CD4-positive, CD25-positive, alpha-beta regulatory T cell (primary cell): Measurements from ENCODE around the gene ARMCX2. TPM values are rescaled to one million over a fixed set of nuclear protein-coding genes. Genes with fewer than 3 reads are reported as not detected.
"Not testable (repeated sequence)": the region's sequence is repeated elsewhere in the genome, so short reads cannot be mapped to it uniquely, and the experiment has no call there.

Experiments used
- ATAC-seq, 2 donors: fragments of 150-1000 bp; cut with Tn5 transposase; one replicate each; pipeline ENCODE4 v1.10.0; 2021; ENCODE audit warnings: low read depth in 2 of 2, moderate number of reproducible peaks in 2 of 2, moderate library complexity in 1 of 2
- DNase-seq, 3 donors: peaks; one replicate each; pipeline versions ENCODE4 v3.0.0 to v3.0.0-alpha.2; 2012 to 2022; ENCODE audit warnings: mixed read lengths in 1 of 3
- H3K27ac ChIP-seq: one replicate; pipeline ENCODE4 v1.7.0; 2013; ENCODE audit warnings: mild to moderate bottlenecking, low read length; ENCODE audit not compliant: insufficient read depth, poor library complexity, severe bottlenecking
- H3K27me3 ChIP-seq: one replicate; pipeline ENCODE4 v1.7.0; 2013; ENCODE audit warnings: low read length; ENCODE audit not compliant: control insufficient read depth, insufficient read depth
- H3K36me3 ChIP-seq: one replicate; pipeline ENCODE4 v1.7.0; 2013; ENCODE audit warnings: mild to moderate bottlenecking, low read length, moderate library complexity; ENCODE audit not compliant: control insufficient read depth, insufficient read depth
- H3K4me1 ChIP-seq: 2 replicates; pipeline ENCODE4 v1.7.0; 2013; ENCODE audit warnings: mild to moderate bottlenecking, low read length; ENCODE audit not compliant: insufficient read depth, control insufficient read depth, poor library complexity, severe bottlenecking
- H3K4me3 ChIP-seq: one replicate; pipeline ENCODE4 v1.7.0; 2013; ENCODE audit warnings: low read depth, mild to moderate bottlenecking, low read length, moderate library complexity
- H3K9me3 ChIP-seq, 2 experiments: 1 replicate in 1 of 2; 2 replicates in 1 of 2; pipeline ENCODE4 v1.7.0; 2013; ENCODE audit warnings: low read length in 2 of 2, mild to moderate bottlenecking in 1 of 2, moderate library complexity in 1 of 2; ENCODE audit not compliant: control insufficient read depth in 2 of 2
- H3K27ac Mint-ChIP-seq, 3 donors: one replicate each; pipeline ENCODE4 v1.8.0; 2020 to 2022; ENCODE audit warnings: mild to moderate bottlenecking in 3 of 3, mixed read lengths in 3 of 3, moderate library complexity in 2 of 3
- H3K27me3 Mint-ChIP-seq: one replicate; pipeline ENCODE4 v1.8.0; 2022; ENCODE audit warnings: mild to moderate bottlenecking, mixed read lengths
- H3K36me3 Mint-ChIP-seq: one replicate; pipeline ENCODE4 v1.8.0; 2020; ENCODE audit warnings: mixed read lengths
- H3K4me1 Mint-ChIP-seq, 4 donors: one replicate each; pipeline ENCODE4 v1.8.0; 2020 to 2022; ENCODE audit warnings: mixed read lengths in 4 of 4, mild to moderate bottlenecking in 1 of 4
- H3K4me3 Mint-ChIP-seq, 4 donors: one replicate each; pipeline ENCODE4 v1.8.0; 2020 to 2022; ENCODE audit warnings: mild to moderate bottlenecking in 4 of 4, mixed read lengths in 4 of 4, moderate library complexity in 3 of 4
- H3K9me3 Mint-ChIP-seq, 7 donors: one replicate each; pipeline ENCODE4 v1.8.0; 2020 to 2022; ENCODE audit warnings: mixed read lengths in 7 of 7, mild to moderate bottlenecking in 3 of 7, moderate library complexity in 2 of 7
- polyA plus RNA-seq, 4 donors: library from polyadenylated mRNA; unstranded; fragments of 300-500 nt; fragmentation: Illumina TruSeq; gene quantifications; one replicate each; pipeline ENCODE4 v1.2.3, GENCODE V29; 2021
- total RNA-seq: library from RNA; stranded (reverse); gene quantifications from one replicate; pipeline ENCODE4 v1.2.3, GENCODE V29; 2022

The ARMCX2 gene
- total and polyA plus RNA-seq, 5 donors from 2014 or later, result 0.10 to 1.9 (median 1.4) TPM

GRCh38 chrX:101677028-101677427 lies 17.4 kb upstream of the ARMCX2 start:
- H3K4me3 Mint-ChIP-seq, result no peak overlapping the region
- H3K27me3 ChIP-seq, result peaks cover 7% of the 10 kb centered on the region
- H3K9me3 Mint-ChIP-seq, result no peaks in the 10 kb centered on the region
- H3K27me3 Mint-ChIP-seq, result peaks cover 11% of the 10 kb centered on the region
- H3K4me3 ChIP-seq, result no peak overlapping the region
- H3K27ac ChIP-seq, result no peak overlapping the region
- no peaks in the 10 kb centered on the region for H3K36me3 Mint-ChIP-seq
- H3K36me3 ChIP-seq, result no peaks in the 10 kb centered on the region
- H3K9me3 ChIP-seq, result no peaks in the 10 kb centered on the region
- no peaks in the 10 kb centered on the region for H3K4me1 ChIP-seq
- no peaks in the 10 kb centered on the region for H3K4me1 Mint-ChIP-seq
- ATAC-seq (no peak), DNase-seq (no peak)
- no peak overlapping the region for H3K27ac Mint-ChIP-seq

DNA sequence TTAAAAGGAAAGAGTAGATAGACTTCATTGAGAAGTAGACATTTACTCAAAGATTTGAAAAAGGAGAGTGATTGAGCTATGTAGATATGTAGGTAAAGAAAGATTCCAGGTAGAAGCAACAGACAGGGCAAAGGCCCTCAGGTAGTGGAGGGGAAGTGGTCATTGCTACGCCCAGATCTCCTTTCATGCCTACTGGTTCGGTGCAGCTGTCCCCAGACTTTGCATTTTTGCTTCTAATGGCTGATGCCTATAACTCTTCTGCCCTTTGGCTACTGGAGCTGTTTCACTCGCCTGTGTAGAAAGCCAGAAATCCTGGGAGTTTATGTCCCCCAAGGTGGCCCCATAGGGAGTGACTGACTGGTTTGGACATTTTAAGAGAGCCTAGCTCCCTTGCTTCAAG lies 16.9 kb upstream of the ARMCX2 start:
- Mint-ChIP-seq H3K27me3 (peaks cover 11% of the 10 kb centered on the region), H3K4me3 (no peak overlapping the region), H3K27ac (no peak overlapping the region), H3K9me3 (no peaks in the 10 kb centered on the region), H3K36me3 (no peaks in the 10 kb centered on the region), H3K4me1 (no peaks in the 10 kb centered on the region)
- Histone ChIP-seq H3K36me3 (no peaks in the 10 kb centered on the region), H3K27ac (no peak overlapping the region), H3K4me1 (no peaks in the 10 kb centered on the region), H3K4me3 (no peak overlapping the region), H3K27me3 (peaks cover 7% of the 10 kb centered on the region), H3K9me3 (no peaks in the 10 kb centered on the region)
- ATAC-seq, result no peak
- no peak for DNase-seq

GRCh38 chrX:101668143-101668542 lies 8.5 kb upstream of the ARMCX2 start:
- Histone ChIP-seq H3K9me3 (no peaks in the 10 kb centered on the region), H3K27me3 (no peaks in the 10 kb centered on the region), H3K27ac (no peak overlapping the region), H3K36me3 (no peaks in the 10 kb centered on the region), H3K4me3 (no peak overlapping the region), H3K4me1 (no peaks in the 10 kb centered on the region)
- no peak overlapping the region for H3K4me3 Mint-ChIP-seq
- DNase-seq, result no peak
- no peaks in the 10 kb centered on the region for H3K4me1 Mint-ChIP-seq
- no peaks in the 10 kb centered on the region for H3K36me3 Mint-ChIP-seq
- H3K9me3 Mint-ChIP-seq, result peaks cover 0 to 2% (median 0%) of the 10 kb centered on the region in 7 donors
- H3K27ac Mint-ChIP-seq, result no peak overlapping the region
- ATAC-seq, result no peak
- H3K27me3 Mint-ChIP-seq, result peaks cover 18% of the 10 kb centered on the region

GRCh38 chrX:101658661-101659491 lies 774 bp downstream of the ARMCX2 start:
- Mint-ChIP-seq H3K9me3 (peaks cover 0 to 4% (median 0%) of the 10 kb centered on the region in 7 donors), H3K4me1 (peaks cover 0 to 15% (median 2%) of the 10 kb centered on the region in 4 donors), H3K4me3 (peak overlapping the region; percentile 68 to 94 (median 84)), H3K27me3 (peaks cover 22% of the 10 kb centered on the region), H3K27ac (peak overlapping the region in 1 of 3 donors; percentile 87), H3K36me3 (no peaks in the 10 kb centered on the region)
- peaks cover 5% of the 10 kb centered on the region for H3K4me1 ChIP-seq
- peak overlapping the region; percentile 61 for H3K4me3 ChIP-seq
- peaks cover 4% of the 10 kb centered on the region for H3K27me3 ChIP-seq
- DNase-seq (peak; percentile 24 to 51 (median 39)), ATAC-seq (peak; percentile 59 to 62)
- H3K27ac ChIP-seq, result no peak overlapping the region
- no peaks in the 10 kb centered on the region for H3K36me3 ChIP-seq
- no peaks in the 10 kb centered on the region for H3K9me3 ChIP-seq

DNA sequence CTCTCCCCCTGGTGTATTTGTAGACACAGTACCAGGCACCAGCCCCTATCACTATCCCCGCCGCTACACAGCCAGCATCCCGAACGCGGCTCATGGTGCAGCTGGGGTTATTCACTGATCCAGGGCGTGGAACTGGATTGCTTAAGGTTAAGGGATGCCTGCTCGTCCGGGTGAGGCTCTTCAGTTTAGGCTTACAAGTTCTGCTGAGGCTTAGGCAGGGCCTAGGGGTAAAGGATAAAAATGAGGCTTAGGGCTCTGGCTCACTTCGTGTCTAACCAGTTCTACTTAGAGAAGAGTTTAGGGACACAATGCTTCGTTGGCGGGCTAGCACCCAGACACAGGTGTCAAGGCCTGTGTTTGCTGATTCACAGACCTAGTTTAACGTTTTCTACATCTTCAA lies 2.2 kb downstream of the ARMCX2 start:
- ATAC-seq, result no peak
- Histone ChIP-seq H3K9me3 (no peaks in the 10 kb centered on the region), H3K27ac (no peak overlapping the region), H3K4me3 (no peak overlapping the region), H3K27me3 (peaks cover 4% of the 10 kb centered on the region), H3K4me1 (peaks cover 5% of the 10 kb centered on the region), H3K36me3 (no peaks in the 10 kb centered on the region)
- H3K36me3 Mint-ChIP-seq, result no peaks in the 10 kb centered on the region
- H3K4me1 Mint-ChIP-seq, result peaks cover 0 to 15% (median 2%) of the 10 kb centered on the region in 4 donors
- H3K9me3 Mint-ChIP-seq, result peaks cover 0 to 3% (median 0%) of the 10 kb centered on the region in 7 donors
- DNase-seq, result no peak
- no peak overlapping the region for H3K27ac Mint-ChIP-seq
- H3K4me3 Mint-ChIP-seq, result peak overlapping the region in 1 of 4 donors; percentile 29
- H3K27me3 Mint-ChIP-seq, result peaks cover 15% of the 10 kb centered on the region

- peak overlapping the region in 1 of 4 donors; percentile 43 for H3K4me3 Mint-ChIP-seq
- Histone ChIP-seq H3K27me3 (peaks cover 4% of the 10 kb centered on the region), H3K36me3 (no peaks in the 10 kb centered on the region), H3K9me3 (no peaks in the 10 kb centered on the region), H3K4me1 (peaks cover 5% of the 10 kb centered on the region), H3K4me3 (no peak overlapping the region), H3K27ac (no peak overlapping the region)
- H3K4me1 Mint-ChIP-seq, result peaks cover 0 to 15% (median 2%) of the 10 kb centered on the region in 4 donors
- ATAC-seq, result no peak
- H3K9me3 Mint-ChIP-seq, result peaks cover 0 to 3% (median 0%) of the 10 kb centered on the region in 7 donors
- DNase-seq, result no peak
- no peak overlapping the region for H3K27ac Mint-ChIP-seq
- peaks cover 15% of the 10 kb centered on the region for H3K27me3 Mint-ChIP-seq
- H3K36me3 Mint-ChIP-seq, result no peaks in the 10 kb centered on the region
Observed at GRCh38 chrX:101656817-101657216, 2.8 kb downstream of the ARMCX2 start.

DNA sequence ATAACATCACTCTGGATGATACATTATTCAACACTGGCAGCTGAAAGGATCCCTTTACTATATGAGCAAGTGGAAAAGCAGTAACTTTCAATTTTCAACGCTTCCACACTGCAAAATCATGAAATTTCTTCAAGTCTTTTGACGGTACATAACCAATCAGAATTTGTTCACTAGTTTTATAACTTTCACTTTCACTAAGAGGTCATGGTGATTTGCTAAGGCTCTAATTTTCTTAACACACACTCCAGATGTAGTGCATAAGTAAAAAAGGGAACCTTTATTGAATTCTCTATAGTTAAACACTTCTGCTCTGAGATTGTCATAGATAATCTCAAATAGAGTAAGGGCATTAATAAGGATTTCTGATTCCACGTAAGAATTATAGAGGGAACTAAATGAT lies 4.1 kb downstream of the ARMCX2 start:
- Histone ChIP-seq H3K27ac (no peak overlapping the region), H3K4me1 (peaks cover 5% of the 10 kb centered on the region), H3K36me3 (no peaks in the 10 kb centered on the region), H3K4me3 (peak overlapping the region; percentile 39), H3K9me3 (no peaks in the 10 kb centered on the region), H3K27me3 (peaks cover 4% of the 10 kb centered on the region)
- H3K9me3 Mint-ChIP-seq, result peaks cover 0 to 3% (median 0%) of the 10 kb centered on the region in 7 donors
- H3K27me3 Mint-ChIP-seq, result peaks cover 6% of the 10 kb centered on the region
- no peaks in the 10 kb centered on the region for H3K36me3 Mint-ChIP-seq
- peaks cover 0 to 15% (median 2%) of the 10 kb centered on the region in 4 donors for H3K4me1 Mint-ChIP-seq
- peak overlapping the region in 3 of 4 donors; percentile 15 to 64 (median 22) for H3K4me3 Mint-ChIP-seq
- H3K27ac Mint-ChIP-seq, result peak overlapping the region in 1 of 3 donors; percentile 25
- DNase-seq, result peak in 1 of 3 donors; percentile 27
- ATAC-seq, result peak in 1 of 2 donors; percentile 25

DNA sequence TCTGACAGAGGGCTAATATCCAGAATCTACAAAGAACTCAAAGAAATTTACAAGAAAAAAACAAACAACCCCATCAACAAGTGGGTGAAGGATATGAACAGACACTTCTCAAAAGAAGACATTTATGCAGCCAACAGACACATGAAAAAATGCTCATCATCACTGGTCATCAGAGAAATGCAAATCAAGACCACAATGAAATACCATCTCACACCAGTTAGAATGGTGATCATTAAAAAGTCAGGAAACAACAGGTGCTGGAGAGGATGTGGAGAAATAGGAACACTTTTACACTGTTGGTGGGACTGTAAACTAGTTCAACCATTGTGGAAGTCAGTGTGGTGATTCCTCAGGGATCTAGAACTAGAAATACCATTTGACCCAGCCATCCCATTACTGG lies 11.9 kb downstream of the ARMCX2 start:
- not testable (repeated sequence) for H3K27me3 Mint-ChIP-seq, H3K27me3 ChIP-seq, H3K9me3 Mint-ChIP-seq, ATAC-seq, H3K27ac Mint-ChIP-seq, H3K4me3 ChIP-seq, H3K4me1 ChIP-seq, H3K36me3 ChIP-seq, H3K27ac ChIP-seq, DNase-seq, H3K36me3 Mint-ChIP-seq, H3K4me1 Mint-ChIP-seq, H3K9me3 ChIP-seq, H3K4me3 Mint-ChIP-seq
